ENCODE results near the gene ZMYM5. TPM values are rescaled to one million over a fixed set of nuclear protein-coding genes. Genes with fewer than 3 reads are reported as not detected.
"Not testable (repeated sequence)": the region's sequence is repeated elsewhere in the genome, so short reads cannot be mapped to it uniquely, and the experiment has no call there.

ZMYM5 gene
- total and polyA plus RNA-seq, 2 donors from 2014 or later = 4.8 to 15.2 TPM

DNA sequence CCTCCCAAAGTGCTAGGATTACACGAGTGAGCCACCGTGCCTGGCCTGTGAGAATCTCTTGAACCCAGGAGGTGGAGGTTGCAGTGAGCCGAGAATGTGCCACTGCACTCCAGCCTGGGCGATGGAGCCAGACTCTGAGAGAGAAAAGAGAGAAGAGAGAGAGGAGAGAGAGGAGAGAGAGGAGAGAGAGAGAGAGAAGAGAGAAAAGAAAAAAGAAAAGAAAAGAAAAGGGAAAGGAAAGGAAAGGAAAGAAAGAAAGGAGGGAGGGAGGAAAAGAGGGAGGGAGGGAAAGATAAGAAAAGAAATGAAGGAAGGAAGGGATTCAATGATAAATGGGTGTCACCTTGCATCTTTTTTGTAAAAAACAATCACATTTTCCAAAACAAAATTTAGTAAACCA, 57.7 kb downstream of the ZMYM5 start:
- TF ChIP-seq, protein P1, sequence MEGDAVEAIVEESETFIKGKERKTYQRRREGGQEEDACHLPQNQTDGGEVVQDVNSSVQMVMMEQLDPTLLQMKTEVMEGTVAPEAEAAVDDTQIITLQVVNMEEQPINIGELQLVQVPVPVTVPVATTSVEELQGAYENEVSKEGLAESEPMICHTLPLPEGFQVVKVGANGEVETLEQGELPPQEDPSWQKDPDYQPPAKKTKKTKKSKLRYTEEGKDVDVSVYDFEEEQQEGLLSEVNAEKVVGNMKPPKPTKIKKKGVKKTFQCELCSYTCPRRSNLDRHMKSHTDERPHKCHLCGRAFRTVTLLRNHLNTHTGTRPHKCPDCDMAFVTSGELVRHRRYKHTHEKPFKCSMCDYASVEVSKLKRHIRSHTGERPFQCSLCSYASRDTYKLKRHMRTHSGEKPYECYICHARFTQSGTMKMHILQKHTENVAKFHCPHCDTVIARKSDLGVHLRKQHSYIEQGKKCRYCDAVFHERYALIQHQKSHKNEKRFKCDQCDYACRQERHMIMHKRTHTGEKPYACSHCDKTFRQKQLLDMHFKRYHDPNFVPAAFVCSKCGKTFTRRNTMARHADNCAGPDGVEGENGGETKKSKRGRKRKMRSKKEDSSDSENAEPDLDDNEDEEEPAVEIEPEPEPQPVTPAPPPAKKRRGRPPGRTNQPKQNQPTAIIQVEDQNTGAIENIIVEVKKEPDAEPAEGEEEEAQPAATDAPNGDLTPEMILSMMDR (IDR thresholded peaks at IDR 0.05; ENCODE audit: borderline replicate concordance, extremely low read depth, insufficient read depth) = no peak
- Histone ChIP-seq H3K27ac (ENCODE audit: low read depth in 2 of 2, low read length in 2 of 2) (no peak overlapping the region), H3K27me3 (ENCODE audit: control insufficient read depth, insufficient read depth, low read length) (no peaks in the 10 kb centered on the region), H3K36me3 (ENCODE audit: control insufficient read depth in 2 of 3, insufficient read depth in 3 of 3, low read length in 3 of 3) (no peaks in the 10 kb centered on the region), H3K4me3 (ENCODE audit: low read length in 3 of 3) (no peak overlapping the region), H3K9ac (ENCODE audit: low read length in 3 of 3) (no peak overlapping the region), H3K9me3 (ENCODE audit: control insufficient read depth in 2 of 3, insufficient read depth in 1 of 3, low read length in 3 of 3) (no peaks in the 10 kb centered on the region), H3K4me1 (ENCODE audit: control insufficient read depth in 2 of 3, insufficient read depth in 2 of 3, low read depth in 1 of 3, low read length in 3 of 3) (no peaks in the 10 kb centered on the region)
- DNase-seq (no peak), FAIRE-seq (no peak)
- intact Hi-C loops (cut with DNase I) = no loop called here

DNA sequence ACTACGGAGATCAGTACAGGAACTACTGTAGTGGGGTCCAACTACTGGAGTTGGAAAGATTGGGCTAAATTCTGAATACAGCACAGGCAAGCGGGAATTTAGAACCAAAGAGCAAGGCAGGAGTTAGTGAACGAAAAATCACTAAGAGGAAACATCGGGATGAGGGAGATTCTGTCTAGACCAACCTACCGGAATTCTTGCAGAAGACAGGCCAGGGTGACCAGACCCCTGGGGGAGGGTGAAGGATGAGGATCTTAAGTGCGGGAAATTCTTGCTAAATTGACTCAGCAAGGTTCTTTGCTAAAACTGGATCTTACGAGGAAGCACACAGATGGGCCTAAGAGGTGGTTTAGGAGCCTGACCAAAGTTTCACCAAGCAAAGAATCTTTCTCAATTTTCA, 67.5 kb downstream of the ZMYM5 start:
- H3K4me3 ChIP-seq (ENCODE audit: low read length in 3 of 3) = no peak overlapping the region
- H3K9ac ChIP-seq (ENCODE audit: low read length in 3 of 3) = no peak overlapping the region
- H3K27ac ChIP-seq (ENCODE audit: low read depth in 2 of 2, low read length in 2 of 2) = no peak overlapping the region
- TF ChIP-seq, protein P1 (IDR thresholded peaks at IDR 0.05; ENCODE audit: borderline replicate concordance, extremely low read depth, insufficient read depth) = no peak
- no peaks in the 10 kb centered on the region for H3K9me3 ChIP-seq (ENCODE audit: control insufficient read depth in 2 of 3, insufficient read depth in 1 of 3, low read length in 3 of 3)
- peak in 1 of 5 donors; percentile 26 for DNase-seq
- FAIRE-seq = no peak
- intact Hi-C loops (cut with DNase I) = no loop called here
- no peaks in the 10 kb centered on the region for H3K27me3 ChIP-seq (ENCODE audit: control insufficient read depth, insufficient read depth, low read length)
- H3K36me3 ChIP-seq (ENCODE audit: control insufficient read depth in 2 of 3, insufficient read depth in 3 of 3, low read length in 3 of 3) = no peaks in the 10 kb centered on the region
- no peaks in the 10 kb centered on the region for H3K4me1 ChIP-seq (ENCODE audit: control insufficient read depth in 2 of 3, insufficient read depth in 2 of 3, low read depth in 1 of 3, low read length in 3 of 3)

DNA sequence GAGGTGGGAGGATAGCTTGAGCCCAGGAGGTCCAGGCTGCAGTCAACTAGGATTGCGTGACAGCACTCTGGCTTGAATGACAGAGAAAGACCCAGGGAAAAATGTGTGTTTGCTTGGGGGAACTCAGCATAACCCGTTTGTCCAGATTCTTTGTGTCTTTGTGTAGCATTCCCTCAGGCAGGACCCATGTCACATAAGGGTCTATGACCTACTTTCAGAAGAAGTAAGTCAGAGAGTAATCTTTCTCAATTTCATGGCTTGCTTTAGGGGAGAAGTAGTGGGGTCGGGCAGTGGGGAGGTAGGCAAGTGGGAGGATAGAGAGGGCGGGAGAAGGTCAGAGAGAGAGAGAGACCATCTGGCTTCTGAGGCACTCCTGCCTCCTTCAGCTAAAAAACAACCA, 68.8 kb downstream of the ZMYM5 start:
- Histone ChIP-seq H3K27ac (ENCODE audit: low read depth in 2 of 2, low read length in 2 of 2) (no peak overlapping the region), H3K4me3 (ENCODE audit: low read length in 3 of 3) (no peak overlapping the region), H3K4me1 (ENCODE audit: control insufficient read depth in 2 of 3, insufficient read depth in 2 of 3, low read depth in 1 of 3, low read length in 3 of 3) (no peaks in the 10 kb centered on the region), H3K9ac (ENCODE audit: low read length in 3 of 3) (no peak overlapping the region), H3K27me3 (ENCODE audit: control insufficient read depth, insufficient read depth, low read length) (no peaks in the 10 kb centered on the region), H3K36me3 (ENCODE audit: control insufficient read depth in 2 of 3, insufficient read depth in 3 of 3, low read length in 3 of 3) (no peaks in the 10 kb centered on the region), H3K9me3 (ENCODE audit: control insufficient read depth in 2 of 3, insufficient read depth in 1 of 3, low read length in 3 of 3) (no peaks in the 10 kb centered on the region)
- TF ChIP-seq, protein P1 (IDR thresholded peaks at IDR 0.05; ENCODE audit: borderline replicate concordance, extremely low read depth, insufficient read depth) = no peak
- FAIRE-seq (no peak), DNase-seq (peak; percentile 18 to 87 (median 53))
- intact Hi-C loops (cut with DNase I) = no loop called here

DNA sequence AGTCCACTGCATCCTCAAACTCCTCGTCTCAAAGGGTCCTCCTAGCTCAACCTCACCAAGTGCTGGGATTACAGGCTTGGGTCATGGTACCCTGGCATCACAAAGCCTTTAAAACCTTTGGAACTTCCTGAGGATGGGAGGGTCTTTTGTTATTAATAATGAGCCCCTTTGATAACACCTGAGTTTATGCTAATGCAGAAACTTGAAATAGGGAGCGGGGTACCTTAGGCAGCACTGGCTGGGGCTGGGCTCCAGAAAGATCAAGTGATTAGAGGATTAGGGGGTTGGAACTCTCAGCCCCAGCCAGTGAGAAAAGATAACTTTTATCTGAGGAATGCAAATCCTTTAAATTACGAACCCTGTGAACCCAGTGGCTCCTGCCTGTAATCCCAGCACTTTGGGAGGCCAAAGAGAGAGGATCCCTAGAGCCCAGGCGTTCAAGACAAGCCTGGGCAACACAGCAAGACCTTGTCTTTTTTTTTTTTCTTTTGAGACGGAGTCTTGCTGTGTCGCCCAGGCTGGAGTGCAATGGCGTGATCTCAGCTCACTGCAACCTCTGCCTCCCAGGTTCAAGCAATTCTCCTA, 71.4 kb downstream of the ZMYM5 start:
- DNase-seq (peak in 1 of 5 donors; percentile 2), FAIRE-seq (no peak)
- Histone ChIP-seq H3K36me3 (ENCODE audit: control insufficient read depth in 2 of 3, insufficient read depth in 3 of 3, low read length in 3 of 3) (no peaks in the 10 kb centered on the region), H3K27ac (ENCODE audit: low read depth in 2 of 2, low read length in 2 of 2) (no peak overlapping the region), H3K9me3 (ENCODE audit: control insufficient read depth in 2 of 3, insufficient read depth in 1 of 3, low read length in 3 of 3) (no peaks in the 10 kb centered on the region), H3K4me1 (ENCODE audit: control insufficient read depth in 2 of 3, insufficient read depth in 2 of 3, low read depth in 1 of 3, low read length in 3 of 3) (no peaks in the 10 kb centered on the region), H3K4me3 (ENCODE audit: low read length in 3 of 3) (no peak overlapping the region), H3K9ac (ENCODE audit: low read length in 3 of 3) (no peak overlapping the region), H3K27me3 (ENCODE audit: control insufficient read depth, insufficient read depth, low read length) (no peaks in the 10 kb centered on the region)
- TF ChIP-seq, protein P1 (IDR thresholded peaks at IDR 0.05; ENCODE audit: borderline replicate concordance, extremely low read depth, insufficient read depth) = no peak
- intact Hi-C loops (cut with DNase I) = no loop called here

DNA sequence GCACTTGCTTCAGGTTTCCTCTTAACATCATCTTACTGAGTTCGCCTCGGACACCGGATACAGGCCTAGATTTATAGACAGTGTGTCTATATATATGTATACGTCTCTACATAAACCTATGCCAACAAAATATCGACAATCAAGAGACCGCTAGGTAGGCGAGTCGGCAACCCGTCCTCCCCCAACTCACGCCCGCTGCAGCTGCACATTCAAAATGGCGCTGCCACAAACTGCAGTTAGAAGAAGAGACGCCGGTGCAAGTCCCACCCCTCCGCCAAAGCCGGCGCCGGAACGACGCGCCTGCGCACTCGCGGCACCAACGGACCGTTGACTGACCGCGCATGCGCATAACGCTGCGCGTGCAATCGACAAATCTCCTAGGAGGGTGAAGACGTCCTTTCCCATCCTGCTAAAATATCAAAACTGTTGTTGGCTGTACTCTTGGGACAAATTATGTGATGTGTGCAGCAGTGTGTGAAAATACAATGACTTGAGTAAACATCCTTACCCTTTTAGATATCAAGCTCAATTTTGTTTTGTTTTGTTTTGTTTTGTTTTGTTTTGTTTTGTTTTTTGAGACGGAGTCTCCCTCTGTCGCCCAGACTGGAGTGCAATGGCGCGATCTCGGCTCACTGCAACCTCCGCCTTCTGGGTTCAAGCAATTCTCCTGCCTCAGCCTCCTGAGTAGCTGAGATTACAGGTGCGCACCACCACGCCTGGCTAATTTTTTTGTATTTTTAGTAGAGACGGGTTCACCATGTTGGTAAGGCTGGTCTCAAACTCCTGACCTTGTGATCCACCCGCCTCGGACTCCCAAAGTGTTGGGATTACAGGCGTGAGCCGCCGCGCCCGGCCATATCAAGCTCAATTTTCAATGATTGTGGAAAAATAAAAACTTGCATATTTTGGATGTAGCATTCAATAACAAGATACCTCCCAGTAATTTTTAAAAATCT, 80.4 kb downstream of the ZMYM5 start, which contains the start of gene PSPC1:
PSPC1 (minus strand) TSS at position 219 of the 956 bp plus-strand sequence; CDS start at position 31, 188 bp downstream.
- Histone ChIP-seq H3K27ac (ENCODE audit: low read depth in 2 of 2, low read length in 2 of 2) (peak within 1 kb of the TSS; percentile 89 to 95), H3K9ac (ENCODE audit: low read length in 3 of 3) (peak within 1 kb of the TSS; percentile 83 to 97 (median 93)), H3K4me3 (ENCODE audit: low read length in 3 of 3) (peak within 1 kb of the TSS; percentile 89 to 98 (median 96))
- intact Hi-C loops (cut with DNase I); H3K36me3 ChIP-seq (ENCODE audit: control insufficient read depth in 2 of 3, insufficient read depth in 3 of 3, low read length in 3 of 3); H3K4me1 ChIP-seq (ENCODE audit: control insufficient read depth in 2 of 3, insufficient read depth in 2 of 3, low read depth in 1 of 3, low read length in 3 of 3); H3K9me3 ChIP-seq (ENCODE audit: control insufficient read depth in 2 of 3, insufficient read depth in 1 of 3, low read length in 3 of 3); H3K27me3 ChIP-seq (ENCODE audit: control insufficient read depth, insufficient read depth, low read length): not testable (repeated sequence)
- DNase-seq (peak; percentile 96 to 98 (median 98)), FAIRE-seq (peak; percentile 96)

Measured in kidney (tissue), 14 donors.